AG04450 (cell line): ENCODE results near the gene CAPG. TPM values are rescaled to one million over a fixed set of nuclear protein-coding genes. Genes with fewer than 3 reads are reported as not detected.

Experiments used
- CTCF ChIA-PET: fragments of 300-600, 350-600 bp; formaldehyde crosslinking; extraction: SDS; loops from one replicate; lab custom pipeline; 2022; ENCODE audit warnings: antibody characterized with exemption, inconsistent platforms; lab: Charles Lee
- POLR2A ChIA-PET: fragments of 350-600 bp; formaldehyde crosslinking; extraction: SDS; loops from one replicate; lab custom pipeline; 2021; ENCODE audit warnings: antibody characterized with exemption, inconsistent platforms; lab: Yijun Ruan, JAX
- DNase-seq: peaks from one replicate; pipeline ENCODE4 v3.0.0-alpha.2; 2011; ENCODE audit warnings: low read depth, low spot score
- H3K27ac ChIP-seq: one replicate; pipeline ENCODE4 v1.5.1; 2012; ENCODE audit warnings: low read depth, low read length, control low read depth
- H3K27me3 ChIP-seq: one replicate; pipeline ENCODE4 v1.6.0; 2012; ENCODE audit warnings: low read length; ENCODE audit not compliant: control insufficient read depth, insufficient read depth
- H3K4me3 ChIP-seq: 2 replicates; pipeline ENCODE4 v1.5.1; 2011; ENCODE audit warnings: mild to moderate bottlenecking, low read depth, low read length, control low read depth
- H3K9me3 ChIP-seq: 2 replicates; pipeline ENCODE4 v1.5.1; 2012; ENCODE audit warnings: low read length; ENCODE audit not compliant: control insufficient read depth, insufficient read depth
- CTCF ChIP-seq: IDR thresholded peaks from 2 replicates; pipeline ENCODE4 v1.5.1; 2011; ENCODE audit warnings: low read depth, low read length, control low read depth, inconsistent platforms
- polyA plus RNA-seq: library from polyadenylated mRNA; depleted of rRNA; stranded (reverse); fragments of >200 nt; gene quantifications from 2 replicates; pipeline ENCODE4 v1.2.3, GENCODE V29; 2011

The CAPG gene
- polyA plus RNA-seq, 1 experiment, result 70.5 TPM

DNA sequence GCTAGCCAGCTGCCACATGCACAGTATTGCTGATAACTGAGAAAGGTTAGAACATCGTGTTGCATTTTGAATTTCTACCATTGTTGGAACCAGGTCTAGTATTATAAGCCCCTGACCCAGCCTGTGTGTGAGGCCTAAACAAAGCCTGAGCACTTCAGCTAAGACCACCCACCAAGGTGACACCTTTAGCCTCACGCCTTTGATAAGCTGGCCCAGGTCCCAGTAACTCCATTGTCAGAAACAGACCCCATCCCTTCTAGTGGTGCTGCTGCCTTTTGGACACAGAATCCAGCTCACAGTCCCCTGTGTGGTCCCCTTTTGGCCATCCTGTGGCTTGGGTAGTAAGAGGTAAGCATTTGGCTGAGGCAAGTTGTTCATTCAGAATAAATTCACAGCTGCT is 54.0 kb downstream of the CAPG start:
- Histone ChIP-seq H3K4me3 (no peak overlapping the region), H3K27me3 (no peaks in the 10 kb centered on the region), H3K9me3 (no peaks in the 10 kb centered on the region), H3K27ac (no peak overlapping the region)
- ChIA-PET POLR2A (no interaction called here), CTCF (no interaction called here)
- TF ChIP-seq CTCF, result no peak
- no peak for DNase-seq

- no peak for TF ChIP-seq CTCF
- Histone ChIP-seq H3K4me3 (peak overlapping the region; percentile 65), H3K9me3 (no peaks in the 10 kb centered on the region), H3K27me3 (no peaks in the 10 kb centered on the region), H3K27ac (no peak overlapping the region)
- CTCF ChIA-PET, result interaction anchor here (1.6 kb wide), 1 partner anchor 195 kb away, joined by 8 read pairs; no protein-coding TSS in a partner anchor
- DNase-seq, result no peak
- POLR2A ChIA-PET, result interaction anchor here (1.1 to 2.7 kb wide), 3 partner anchors 28 to 247 kb away, joined by 3 to 23 read pairs (median 12); partner anchors contain the start of genes MAT2A, TGOLN2 and TMEM150A
Measured at GRCh38 chr2:85355521-85355920, 54.6 kb downstream of the CAPG start.

- Histone ChIP-seq H3K27me3 (no peaks in the 10 kb centered on the region), H3K27ac (no peak overlapping the region), H3K4me3 (peak overlapping the region; percentile 65), H3K9me3 (no peaks in the 10 kb centered on the region)
- no peak for DNase-seq
- ChIA-PET POLR2A (interaction anchor here (0.6 to 2.7 kb wide), 19 partner anchors 9 to 285 kb away, joined by 3 to 23 read pairs (median 4); partner anchors contain the start of genes C2orf68, MAT2A, RNF181 and SH2D6), CTCF (interaction anchor here (1.0 to 1.6 kb wide), 2 partner anchors 196 to 202 kb away, joined by 3 to 8 read pairs; no protein-coding TSS in a partner anchor)
- no peak for TF ChIP-seq CTCF
Measured at GRCh38 chr2:85355073-85355410, 55.1 kb downstream of the CAPG start.

DNA sequence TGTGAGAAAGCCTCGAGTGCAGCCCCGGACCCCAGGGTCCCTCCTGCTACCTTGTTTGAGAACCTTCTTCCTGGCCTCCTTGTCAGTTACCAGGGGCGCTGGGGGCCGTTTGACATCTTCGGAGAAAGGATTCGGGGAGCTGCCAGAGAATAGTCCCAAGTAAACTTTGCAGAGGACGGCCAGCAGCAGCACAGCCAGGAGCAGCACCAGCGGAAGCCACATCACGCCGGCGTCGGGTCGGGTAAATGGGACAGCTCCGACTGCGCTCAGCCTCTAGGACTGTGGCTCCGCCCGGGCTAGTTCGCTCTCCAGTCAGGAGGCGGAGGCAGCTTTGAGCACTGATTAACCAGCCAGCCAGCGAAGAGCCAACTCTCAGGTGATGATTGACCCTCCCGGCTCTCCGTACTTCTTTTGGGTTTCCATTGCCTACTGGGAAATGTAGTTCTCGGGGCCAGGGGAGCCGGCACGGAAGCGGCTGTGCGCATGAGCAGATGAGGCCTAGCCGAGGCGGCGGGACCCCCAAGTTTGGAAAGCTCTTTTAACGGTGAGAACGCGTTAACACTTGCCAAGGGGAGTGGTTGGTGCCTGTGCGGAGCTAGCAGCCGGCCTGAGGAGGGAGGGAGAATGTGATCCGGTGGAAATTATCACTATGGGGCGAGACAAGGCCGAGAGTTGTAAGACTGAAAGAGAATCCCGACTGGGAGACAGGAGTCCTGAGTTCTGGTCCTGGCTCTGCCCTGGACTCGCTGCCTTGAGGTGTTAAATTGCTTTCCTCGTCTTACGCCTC is 55.7 kb downstream of the CAPG start, which contains the start of the genes ELMOD3 and RETSAT:
ELMOD3 (plus strand) TSS at position 484 of the 787 bp plus-strand sequence. CDS start 2,430 bp downstream, outside the sequence.
RETSAT (minus strand) TSS at position 243 of the 787 bp plus-strand sequence; CDS start at position 222, 21 bp downstream.
- Histone ChIP-seq H3K27me3 (no peaks in the 10 kb centered on the region), H3K9me3 (no peaks in the 10 kb centered on the region), H3K4me3 (peak within 1 kb of the TSS; percentile 65), H3K27ac (peak within 1 kb of the TSS; percentile 47)
- TF ChIP-seq CTCF, result no peak
- ChIA-PET POLR2A (interaction anchor here (0.6 to 2.7 kb wide), 25 partner anchors 9 to 285 kb away, joined by 3 to 23 read pairs (median 3); partner anchors contain the start of genes C2orf68, MAT2A, RNF181 and SH2D6), CTCF (interaction anchor here (1.0 to 1.6 kb wide), 3 partner anchors 196 to 203 kb away, joined by 3 to 8 read pairs (median 4); no protein-coding TSS in a partner anchor)
- peak; percentile 98 for DNase-seq
